Karpas-422 (cell line): Measurements from ENCODE around the gene GMPR. TPM values are rescaled to one million over a fixed set of nuclear protein-coding genes. Genes with fewer than 3 reads are reported as not detected.

Experiments
- DNase-seq: peaks from one replicate; pipeline ENCODE4 v3.0.0-alpha.2; 2015
- H2AFZ ChIP-seq: fragments of 200-600 bp; sonication (generic); 2 replicates; pipeline ENCODE4 v1.6.1; 2014; ENCODE audit warnings: antibody characterized with exemption, low read length, mixed read lengths
- H3K27ac ChIP-seq: fragments of 200-600 bp; sonication (generic); 2 replicates; pipeline ENCODE4 v1.5.1; 2014; ENCODE audit warnings: mild to moderate bottlenecking, low read length, moderate library complexity
- H3K27me3 ChIP-seq: fragments of 200-600 bp; sonication (generic); 2 replicates; pipeline ENCODE4 v1.6.1; 2014; ENCODE audit warnings: low read length, mixed read lengths
- H3K36me3 ChIP-seq: fragments of 200-600 bp; sonication (generic); 2 replicates; pipeline ENCODE4 v1.6.1; 2014; ENCODE audit warnings: low read length, mixed read lengths; ENCODE audit not compliant: insufficient read depth
- H3K4me1 ChIP-seq: fragments of 200-600 bp; sonication (generic); 2 replicates; pipeline ENCODE4 v1.6.1; 2014; ENCODE audit warnings: mild to moderate bottlenecking, low read length, mixed read lengths
- H3K4me2 ChIP-seq: fragments of 200-600 bp; sonication (generic); 2 replicates; pipeline ENCODE4 v1.6.1; 2014; ENCODE audit warnings: low read length, low read depth, mild to moderate bottlenecking; ENCODE audit not compliant: poor library complexity, severe bottlenecking
- H3K4me3 ChIP-seq: fragments of 200-600 bp; sonication (generic); 2 replicates; pipeline ENCODE4 v1.5.1; 2014; ENCODE audit warnings: mild to moderate bottlenecking, antibody characterized with exemption, low read length, mixed read lengths
- H3K79me2 ChIP-seq: fragments of 200-600 bp; sonication (generic); 2 replicates; pipeline ENCODE4 v1.6.1; 2014; ENCODE audit warnings: mild to moderate bottlenecking, low read length, mixed read lengths
- H3K9ac ChIP-seq: fragments of 200-600 bp; sonication (generic); 2 replicates; pipeline ENCODE4 v1.6.0; 2014; ENCODE audit warnings: low read length
- H3K9me2 ChIP-seq: fragments of 200-600 bp; sonication (generic), shearing (Covaris generic); replicated peaks from 2 replicates; pipeline ENCODE4 v1.6.0; 2014; ENCODE audit warnings: mild to moderate bottlenecking, low read length, moderate library complexity; ENCODE audit not compliant: insufficient read depth
- H3K9me3 ChIP-seq: fragments of 300-700, 200-600 bp; sonication (generic); 2 replicates; pipeline ENCODE4 v1.6.1; 2014; ENCODE audit warnings: low read length, mixed read lengths
- H4K20me1 ChIP-seq: fragments of 200-600 bp; sonication (generic); 2 replicates; pipeline ENCODE4 v1.6.1; 2014; ENCODE audit warnings: mild to moderate bottlenecking, antibody characterized with exemption, low read length, low read depth; ENCODE audit not compliant: insufficient read depth
- total RNA-seq: library from RNA; depleted of rRNA; stranded (reverse); fragments of >200 nt; shearing (Covaris generic); gene quantifications from 2 replicates; pipeline ENCODE4 v1.2.3, GENCODE V29; 2014; ENCODE audit warnings: low replicate concordance

The GMPR gene
- total RNA-seq, 1 experiment from 2014 or later = not detected

- Histone ChIP-seq H4K20me1 (no peaks in the 10 kb centered on the region), H3K27me3 (no peaks in the 10 kb centered on the region), H3K4me3 (no peak overlapping the region), H3K9ac (no peak overlapping the region), H2AFZ (no peak overlapping the region), H3K36me3 (no peaks in the 10 kb centered on the region), H3K4me1 (no peaks in the 10 kb centered on the region), H3K4me2 (no peak overlapping the region), H3K79me2 (no peaks in the 10 kb centered on the region), H3K9me2 (no peaks in the 10 kb centered on the region), H3K27ac (no peak overlapping the region), H3K9me3 (no peaks in the 10 kb centered on the region)
- DNase-seq = no peak
Observed at GRCh38 chr6:16248271-16248853, 10.0 kb downstream of the GMPR start.

- no peak overlapping the region for H3K9ac ChIP-seq
- no peaks in the 10 kb centered on the region for H3K4me1 ChIP-seq
- H2AFZ ChIP-seq = no peak overlapping the region
- no peaks in the 10 kb centered on the region for H3K9me2 ChIP-seq
- DNase-seq = no peak
- H3K4me3 ChIP-seq = no peak overlapping the region
- no peak overlapping the region for H3K4me2 ChIP-seq
- H3K27ac ChIP-seq = no peak overlapping the region
- no peaks in the 10 kb centered on the region for H4K20me1 ChIP-seq
- H3K27me3 ChIP-seq = no peaks in the 10 kb centered on the region
- H3K9me3 ChIP-seq = no peaks in the 10 kb centered on the region
- no peaks in the 10 kb centered on the region for H3K79me2 ChIP-seq
- no peaks in the 10 kb centered on the region for H3K36me3 ChIP-seq
Observed at GRCh38 chr6:16249971-16250370, 11.6 kb downstream of the GMPR start.

- Histone ChIP-seq H3K9me2 (no peaks in the 10 kb centered on the region), H4K20me1 (no peaks in the 10 kb centered on the region), H3K27me3 (no peaks in the 10 kb centered on the region), H3K4me2 (no peak overlapping the region), H3K36me3 (no peaks in the 10 kb centered on the region), H3K4me1 (no peaks in the 10 kb centered on the region), H3K4me3 (no peak overlapping the region), H3K9ac (no peak overlapping the region), H3K27ac (no peak overlapping the region), H3K79me2 (no peaks in the 10 kb centered on the region), H2AFZ (no peak overlapping the region), H3K9me3 (no peaks in the 10 kb centered on the region)
- no peak for DNase-seq
Observed at GRCh38 chr6:16251706-16252105, 13.3 kb downstream of the GMPR start.

GRCh38 chr6:16252686-16253299 lies 14.4 kb downstream of the GMPR start:
- no peaks in the 10 kb centered on the region for H3K27me3 ChIP-seq
- no peaks in the 10 kb centered on the region for H3K36me3 ChIP-seq
- H3K9me2 ChIP-seq = no peaks in the 10 kb centered on the region
- H4K20me1 ChIP-seq = no peaks in the 10 kb centered on the region
- DNase-seq = peak; percentile 15
- no peaks in the 10 kb centered on the region for H3K79me2 ChIP-seq
- no peak overlapping the region for H3K4me3 ChIP-seq
- H3K4me1 ChIP-seq = no peaks in the 10 kb centered on the region
- no peak overlapping the region for H2AFZ ChIP-seq
- H3K9ac ChIP-seq = no peak overlapping the region
- no peak overlapping the region for H3K27ac ChIP-seq
- no peak overlapping the region for H3K4me2 ChIP-seq
- no peaks in the 10 kb centered on the region for H3K9me3 ChIP-seq

GRCh38 chr6:16253399-16254144 lies 15.2 kb downstream of the GMPR start:
- H3K4me1 ChIP-seq = no peaks in the 10 kb centered on the region
- no peak overlapping the region for H3K4me2 ChIP-seq
- H2AFZ ChIP-seq = no peak overlapping the region
- no peaks in the 10 kb centered on the region for H3K9me2 ChIP-seq
- no peaks in the 10 kb centered on the region for H3K9me3 ChIP-seq
- no peaks in the 10 kb centered on the region for H4K20me1 ChIP-seq
- H3K36me3 ChIP-seq = no peaks in the 10 kb centered on the region
- no peaks in the 10 kb centered on the region for H3K27me3 ChIP-seq
- no peak for DNase-seq
- H3K4me3 ChIP-seq = no peak overlapping the region
- H3K27ac ChIP-seq = no peak overlapping the region
- no peaks in the 10 kb centered on the region for H3K79me2 ChIP-seq
- H3K9ac ChIP-seq = no peak overlapping the region

- Histone ChIP-seq H3K4me2 (no peak overlapping the region), H3K9me2 (no peaks in the 10 kb centered on the region), H3K27ac (no peak overlapping the region), H3K9me3 (no peaks in the 10 kb centered on the region), H3K4me3 (no peak overlapping the region), H3K36me3 (no peaks in the 10 kb centered on the region), H4K20me1 (no peaks in the 10 kb centered on the region), H3K27me3 (no peaks in the 10 kb centered on the region), H3K79me2 (no peaks in the 10 kb centered on the region), H3K4me1 (no peaks in the 10 kb centered on the region), H3K9ac (no peak overlapping the region), H2AFZ (no peak overlapping the region)
- no peak for DNase-seq
Observed at GRCh38 chr6:16254535-16254934, 16.1 kb downstream of the GMPR start.

GRCh38 chr6:16256781-16257180 lies 18.4 kb downstream of the GMPR start:
- H3K4me2 ChIP-seq = no peak overlapping the region
- H3K9ac ChIP-seq = no peak overlapping the region
- no peaks in the 10 kb centered on the region for H3K4me1 ChIP-seq
- H2AFZ ChIP-seq = no peak overlapping the region
- no peaks in the 10 kb centered on the region for H3K36me3 ChIP-seq
- no peak overlapping the region for H3K4me3 ChIP-seq
- no peaks in the 10 kb centered on the region for H3K79me2 ChIP-seq
- H3K9me3 ChIP-seq = no peaks in the 10 kb centered on the region
- no peaks in the 10 kb centered on the region for H3K9me2 ChIP-seq
- no peaks in the 10 kb centered on the region for H4K20me1 ChIP-seq
- peak; percentile 16 for DNase-seq
- no peak overlapping the region for H3K27ac ChIP-seq
- no peaks in the 10 kb centered on the region for H3K27me3 ChIP-seq

- no peaks in the 10 kb centered on the region for H4K20me1 ChIP-seq
- no peaks in the 10 kb centered on the region for H3K36me3 ChIP-seq
- no peaks in the 10 kb centered on the region for H3K4me1 ChIP-seq
- DNase-seq = peak; percentile 21
- no peaks in the 10 kb centered on the region for H3K9me2 ChIP-seq
- H3K9ac ChIP-seq = no peak overlapping the region
- no peak overlapping the region for H3K27ac ChIP-seq
- H3K9me3 ChIP-seq = no peaks in the 10 kb centered on the region
- H2AFZ ChIP-seq = no peak overlapping the region
- H3K27me3 ChIP-seq = no peaks in the 10 kb centered on the region
- H3K79me2 ChIP-seq = no peaks in the 10 kb centered on the region
- H3K4me3 ChIP-seq = no peak overlapping the region
- no peak overlapping the region for H3K4me2 ChIP-seq
Observed at GRCh38 chr6:16257999-16258708, 19.8 kb downstream of the GMPR start.
